Measurements from ENCODE around the gene GAPDH.
A peak's percentile ranks its signal among the peaks of the same experiment; 100 is the strongest.

Gene GAPDH

GRCh38 chr12:6538420-6539313 lies 4.3 kb downstream of the GAPDH start:
- peaks cover 3 to 77% of the 10 kb centered on the region in 2 experiments; a peak in 2 of 3 replicates for H3K36me3 ChIP-seq (ENCODE audit: control insufficient read depth in 2 of 2, insufficient read depth in 1 of 2, low read length in 2 of 2)
- CTCF ChIA-PET, result interaction anchor here (0.6 to 3.6 kb wide), 22 partner anchors 9 to 601 kb away, joined by 3 to 51 read pairs (median 4); partner anchors contain the start of genes MLF2 and VAMP1
- no peak overlapping the region for H3K4me3 ChIP-seq (ENCODE audit: low read depth, low read length)

More at GRCh38 chr12:6538420-6539313, 4.3 kb downstream of the GAPDH start:
- Histone ChIP-seq H3K4me1 (ENCODE audit: control insufficient read depth, insufficient read depth, low read length) (peaks cover 4% of the 10 kb centered on the region; the same call in 1 of the 2 replicates), H3K9me3 (ENCODE audit: control insufficient read depth, insufficient read depth, low read depth, low read length) (no peaks in the 10 kb centered on the region), H3K27ac (ENCODE audit: extremely low read depth, low read depth, low read length) (no peak overlapping the region)
- TF ChIP-seq BCL6B (tag by site-specific recombination; IDR thresholded peaks at IDR 0.05) (no peak), ZNF777 (tag by site-specific recombination; IDR thresholded peaks at IDR 0.05; ENCODE audit: borderline replicate concordance) (no peak), ZBTB21 (tag by site-specific recombination; IDR thresholded peaks at IDR 0.05) (no peak), BCL11B (tag by site-specific recombination; IDR thresholded peaks at IDR 0.05; ENCODE audit: low read depth) (no peak), ZNF280D (tag by site-specific recombination; IDR thresholded peaks at IDR 0.05) (no peak), HOXD13 (CRISPR knock-in tag; IDR thresholded peaks at IDR 0.05; ENCODE audit: borderline replicate concordance) (no peak), MYNN (tag by site-specific recombination; IDR thresholded peaks at IDR 0.05; ENCODE audit: borderline replicate concordance) (no peak), ZNF585B (tag by site-specific recombination; IDR thresholded peaks at IDR 0.05) (no peak), ZNF626 (tag by site-specific recombination; IDR thresholded peaks at IDR 0.05) (no peak)
- TF ChIP-seq, protein P1, sequence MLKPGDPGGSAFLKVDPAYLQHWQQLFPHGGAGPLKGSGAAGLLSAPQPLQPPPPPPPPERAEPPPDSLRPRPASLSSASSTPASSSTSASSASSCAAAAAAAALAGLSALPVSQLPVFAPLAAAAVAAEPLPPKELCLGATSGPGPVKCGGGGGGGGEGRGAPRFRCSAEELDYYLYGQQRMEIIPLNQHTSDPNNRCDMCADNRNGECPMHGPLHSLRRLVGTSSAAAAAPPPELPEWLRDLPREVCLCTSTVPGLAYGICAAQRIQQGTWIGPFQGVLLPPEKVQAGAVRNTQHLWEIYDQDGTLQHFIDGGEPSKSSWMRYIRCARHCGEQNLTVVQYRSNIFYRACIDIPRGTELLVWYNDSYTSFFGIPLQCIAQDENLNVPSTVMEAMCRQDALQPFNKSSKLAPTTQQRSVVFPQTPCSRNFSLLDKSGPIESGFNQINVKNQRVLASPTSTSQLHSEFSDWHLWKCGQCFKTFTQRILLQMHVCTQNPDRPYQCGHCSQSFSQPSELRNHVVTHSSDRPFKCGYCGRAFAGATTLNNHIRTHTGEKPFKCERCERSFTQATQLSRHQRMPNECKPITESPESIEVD (tag by site-specific recombination; IDR thresholded peaks at IDR 0.05), result no peak
- TF ChIP-seq, protein P2, sequence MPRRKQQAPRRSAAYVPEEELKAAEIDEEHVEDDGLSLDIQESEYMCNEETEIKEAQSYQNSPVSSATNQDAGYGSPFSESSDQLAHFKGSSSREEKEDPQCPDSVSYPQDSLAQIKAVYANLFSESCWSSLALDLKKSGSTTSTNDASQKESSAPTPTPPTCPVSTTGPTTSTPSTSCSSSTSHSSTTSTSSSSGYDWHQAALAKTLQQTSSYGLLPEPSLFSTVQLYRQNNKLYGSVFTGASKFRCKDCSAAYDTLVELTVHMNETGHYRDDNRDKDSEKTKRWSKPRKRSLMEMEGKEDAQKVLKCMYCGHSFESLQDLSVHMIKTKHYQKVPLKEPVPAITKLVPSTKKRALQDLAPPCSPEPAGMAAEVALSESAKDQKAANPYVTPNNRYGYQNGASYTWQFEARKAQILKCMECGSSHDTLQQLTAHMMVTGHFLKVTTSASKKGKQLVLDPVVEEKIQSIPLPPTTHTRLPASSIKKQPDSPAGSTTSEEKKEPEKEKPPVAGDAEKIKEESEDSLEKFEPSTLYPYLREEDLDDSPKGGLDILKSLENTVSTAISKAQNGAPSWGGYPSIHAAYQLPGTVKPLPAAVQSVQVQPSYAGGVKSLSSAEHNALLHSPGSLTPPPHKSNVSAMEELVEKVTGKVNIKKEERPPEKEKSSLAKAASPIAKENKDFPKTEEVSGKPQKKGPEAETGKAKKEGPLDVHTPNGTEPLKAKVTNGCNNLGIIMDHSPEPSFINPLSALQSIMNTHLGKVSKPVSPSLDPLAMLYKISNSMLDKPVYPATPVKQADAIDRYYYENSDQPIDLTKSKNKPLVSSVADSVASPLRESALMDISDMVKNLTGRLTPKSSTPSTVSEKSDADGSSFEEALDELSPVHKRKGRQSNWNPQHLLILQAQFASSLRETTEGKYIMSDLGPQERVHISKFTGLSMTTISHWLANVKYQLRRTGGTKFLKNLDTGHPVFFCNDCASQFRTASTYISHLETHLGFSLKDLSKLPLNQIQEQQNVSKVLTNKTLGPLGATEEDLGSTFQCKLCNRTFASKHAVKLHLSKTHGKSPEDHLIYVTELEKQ (tag by site-specific recombination; IDR thresholded peaks at IDR 0.05; ENCODE audit: borderline replicate concordance), result no peak
- TF ChIP-seq, protein P3, sequence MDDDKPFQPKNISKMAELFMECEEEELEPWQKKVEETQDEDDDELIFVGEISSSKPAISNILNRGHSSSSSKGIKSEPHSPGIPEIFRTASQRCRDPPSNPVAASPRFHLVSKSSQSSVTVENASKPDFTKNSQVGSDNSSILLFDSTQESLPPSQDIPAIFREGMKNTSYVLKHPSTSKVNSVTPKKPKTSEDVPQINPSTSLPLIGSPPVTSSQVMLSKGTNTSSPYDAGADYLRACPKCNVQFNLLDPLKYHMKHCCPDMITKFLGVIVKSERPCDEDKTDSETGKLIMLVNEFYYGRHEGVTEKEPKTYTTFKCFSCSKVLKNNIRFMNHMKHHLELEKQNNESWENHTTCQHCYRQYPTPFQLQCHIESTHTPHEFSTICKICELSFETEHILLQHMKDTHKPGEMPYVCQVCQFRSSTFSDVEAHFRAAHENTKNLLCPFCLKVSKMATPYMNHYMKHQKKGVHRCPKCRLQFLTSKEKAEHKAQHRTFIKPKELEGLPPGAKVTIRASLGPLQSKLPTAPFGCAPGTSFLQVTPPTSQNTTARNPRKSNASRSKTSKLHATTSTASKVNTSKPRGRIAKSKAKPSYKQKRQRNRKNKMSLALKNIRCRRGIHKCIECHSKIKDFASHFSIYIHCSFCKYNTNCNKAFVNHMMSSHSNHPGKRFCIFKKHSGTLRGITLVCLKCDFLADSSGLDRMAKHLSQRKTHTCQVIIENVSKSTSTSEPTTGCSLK (tag by site-specific recombination; IDR thresholded peaks at IDR 0.05), result no peak
- TF ChIP-seq, protein P4, sequence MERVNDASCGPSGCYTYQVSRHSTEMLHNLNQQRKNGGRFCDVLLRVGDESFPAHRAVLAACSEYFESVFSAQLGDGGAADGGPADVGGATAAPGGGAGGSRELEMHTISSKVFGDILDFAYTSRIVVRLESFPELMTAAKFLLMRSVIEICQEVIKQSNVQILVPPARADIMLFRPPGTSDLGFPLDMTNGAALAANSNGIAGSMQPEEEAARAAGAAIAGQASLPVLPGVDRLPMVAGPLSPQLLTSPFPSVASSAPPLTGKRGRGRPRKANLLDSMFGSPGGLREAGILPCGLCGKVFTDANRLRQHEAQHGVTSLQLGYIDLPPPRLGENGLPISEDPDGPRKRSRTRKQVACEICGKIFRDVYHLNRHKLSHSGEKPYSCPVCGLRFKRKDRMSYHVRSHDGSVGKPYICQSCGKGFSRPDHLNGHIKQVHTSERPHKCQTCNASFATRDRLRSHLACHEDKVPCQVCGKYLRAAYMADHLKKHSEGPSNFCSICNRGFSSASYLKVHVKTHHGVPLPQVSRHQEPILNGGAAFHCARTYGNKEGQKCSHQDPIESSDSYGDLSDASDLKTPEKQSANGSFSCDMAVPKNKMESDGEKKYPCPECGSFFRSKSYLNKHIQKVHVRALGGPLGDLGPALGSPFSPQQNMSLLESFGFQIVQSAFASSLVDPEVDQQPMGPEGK (tag by site-specific recombination; IDR thresholded peaks at IDR 0.05), result 0 out of 2 replicates have a peak, but pooled peaks have one; percentile 42
- TF ChIP-seq, protein P5, sequence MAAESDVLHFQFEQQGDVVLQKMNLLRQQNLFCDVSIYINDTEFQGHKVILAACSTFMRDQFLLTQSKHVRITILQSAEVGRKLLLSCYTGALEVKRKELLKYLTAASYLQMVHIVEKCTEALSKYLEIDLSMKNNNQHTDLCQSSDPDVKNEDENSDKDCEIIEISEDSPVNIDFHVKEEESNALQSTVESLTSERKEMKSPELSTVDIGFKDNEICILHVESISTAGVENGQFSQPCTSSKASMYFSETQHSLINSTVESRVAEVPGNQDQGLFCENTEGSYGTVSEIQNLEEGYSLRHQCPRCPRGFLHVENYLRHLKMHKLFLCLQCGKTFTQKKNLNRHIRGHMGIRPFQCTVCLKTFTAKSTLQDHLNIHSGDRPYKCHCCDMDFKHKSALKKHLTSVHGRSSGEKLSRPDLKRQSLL (tag by site-specific recombination; IDR thresholded peaks at IDR 0.05), result peak; percentile 18; the same call in 1 of the 2 replicates
- TF ChIP-seq, protein P6, sequence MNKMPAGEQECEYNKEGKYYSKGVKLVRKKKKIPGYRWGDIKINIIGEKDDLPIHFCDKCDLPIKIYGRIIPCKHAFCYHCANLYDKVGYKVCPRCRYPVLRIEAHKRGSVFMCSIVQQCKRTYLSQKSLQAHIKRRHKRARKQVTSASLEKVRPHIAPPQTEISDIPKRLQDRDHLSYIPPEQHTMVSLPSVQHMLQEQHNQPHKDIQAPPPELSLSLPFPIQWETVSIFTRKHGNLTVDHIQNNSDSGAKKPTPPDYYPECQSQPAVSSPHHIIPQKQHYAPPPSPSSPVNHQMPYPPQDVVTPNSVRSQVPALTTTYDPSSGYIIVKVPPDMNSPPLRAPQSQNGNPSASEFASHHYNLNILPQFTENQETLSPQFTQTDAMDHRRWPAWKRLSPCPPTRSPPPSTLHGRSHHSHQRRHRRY (tag by site-specific recombination; IDR thresholded peaks at IDR 0.05), result no peak
- POLR2A ChIA-PET, result interaction anchor here (0.9 to 4.9 kb wide), 8 partner anchors 12 to 151 kb away, joined by 3 to 46 read pairs (median 8); partner anchors contain the start of genes MRPL51, NOP2, VAMP1 and ZNF384
